Activated CD8-positive, alpha-beta T cell treated with anti-CD3 and anti-CD28 coated beads for 36 hours (primary cell): Measurements from ENCODE around the gene TRHDE. TPM values are rescaled to one million over a fixed set of nuclear protein-coding genes. Genes with fewer than 3 reads are reported as not detected.

Source experiments
- ATAC-seq: fragments of 200-7000 bp; cut with Tn5 transposase; one replicate; pipeline ENCODE4 v1.10.0; 2021; ENCODE audit warnings: mild to moderate bottlenecking, moderate library complexity
- CTCF ChIA-PET: fragments of 350-600 bp; sonication (Branson Sonifier 250); formaldehyde crosslinking; loops from one replicate; lab custom pipeline; 2021; ENCODE audit warnings: antibody characterized with exemption; lab: Charles Lee
- POLR2A ChIA-PET: fragments of 350-600 bp; sonication (Branson Sonifier 250); formaldehyde crosslinking; loops from one replicate; lab custom pipeline; 2021; ENCODE audit warnings: antibody characterized with exemption; lab: Charles Lee
- DNase-seq: peaks from one replicate; pipeline ENCODE4 v3.0.0-alpha.2; 2020
- H3K27ac Mint-ChIP-seq: one replicate; pipeline ENCODE4 v1.8.0; 2021; ENCODE audit warnings: mild to moderate bottlenecking, mixed read lengths
- H3K27me3 Mint-ChIP-seq: one replicate; pipeline ENCODE4 v1.8.0; 2021; ENCODE audit warnings: mixed read lengths
- H3K36me3 Mint-ChIP-seq: one replicate; pipeline ENCODE4 v1.8.0; 2021; ENCODE audit warnings: low read depth, mixed read lengths
- H3K4me1 Mint-ChIP-seq: one replicate; pipeline ENCODE4 v1.8.0; 2021; ENCODE audit warnings: low read depth, mixed read lengths
- H3K4me3 Mint-ChIP-seq: one replicate; pipeline ENCODE4 v1.8.0; 2021; ENCODE audit warnings: mild to moderate bottlenecking, moderate library complexity, mixed read lengths
- H3K9me3 Mint-ChIP-seq: one replicate; pipeline ENCODE4 v1.8.0; 2021; ENCODE audit warnings: mixed read lengths
- intact Hi-C: fragments of 100-400 bp; cut with micrococcal nuclease; formaldehyde crosslinking; loops from one replicate; pipeline ENCODE4 v1.10.0; 2022
- total RNA-seq, 2 experiments: library from RNA; stranded (reverse); gene quantifications; one replicate each; pipeline ENCODE4 v1.2.3, GENCODE V29; 2021
- TF ChIP-seq, protein P1 (sequence below): fragments of 200-600 bp; IDR thresholded peaks from one replicate; pipeline ENCODE4 v1.8.0; 2022; ENCODE audit warnings: antibody characterized with exemption, mild to moderate bottlenecking

TRHDE gene
- total RNA-seq, 2 experiments from 2014 or later = not detected

DNA sequence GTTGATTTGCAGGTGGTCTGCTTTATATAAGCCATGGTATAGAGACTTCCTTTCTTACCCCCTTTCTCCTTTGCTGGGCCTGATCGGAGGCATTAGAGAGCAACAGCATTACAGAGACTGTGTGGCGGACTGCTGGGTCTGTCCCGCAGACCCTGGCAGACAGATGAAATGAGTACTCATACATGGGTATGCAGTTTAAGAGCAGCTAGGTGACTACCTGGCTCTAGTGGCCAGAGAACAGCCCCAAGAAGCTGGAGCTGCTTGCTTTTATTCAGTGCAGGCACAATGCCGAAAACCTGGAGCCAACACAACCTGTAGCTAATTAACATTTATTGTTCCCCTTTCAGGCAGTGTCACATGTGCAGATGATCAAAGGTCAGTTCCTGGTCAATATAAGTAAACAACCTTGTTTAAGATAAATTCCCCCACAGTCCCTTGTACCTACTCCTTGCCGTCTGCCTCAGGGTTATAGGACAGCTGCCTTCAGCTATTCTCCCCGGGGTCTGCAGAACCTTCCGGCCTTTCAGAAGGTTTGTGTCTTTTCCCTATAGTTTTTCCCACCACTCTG lies 160.0 kb downstream of the TRHDE start:
- Mint-ChIP-seq H3K4me3 (no peak overlapping the region), H3K36me3 (no peaks in the 10 kb centered on the region), H3K9me3 (peaks cover 2% of the 10 kb centered on the region), H3K27ac (no peak overlapping the region), H3K27me3 (no peaks in the 10 kb centered on the region), H3K4me1 (no peaks in the 10 kb centered on the region)
- TF ChIP-seq, protein P1, sequence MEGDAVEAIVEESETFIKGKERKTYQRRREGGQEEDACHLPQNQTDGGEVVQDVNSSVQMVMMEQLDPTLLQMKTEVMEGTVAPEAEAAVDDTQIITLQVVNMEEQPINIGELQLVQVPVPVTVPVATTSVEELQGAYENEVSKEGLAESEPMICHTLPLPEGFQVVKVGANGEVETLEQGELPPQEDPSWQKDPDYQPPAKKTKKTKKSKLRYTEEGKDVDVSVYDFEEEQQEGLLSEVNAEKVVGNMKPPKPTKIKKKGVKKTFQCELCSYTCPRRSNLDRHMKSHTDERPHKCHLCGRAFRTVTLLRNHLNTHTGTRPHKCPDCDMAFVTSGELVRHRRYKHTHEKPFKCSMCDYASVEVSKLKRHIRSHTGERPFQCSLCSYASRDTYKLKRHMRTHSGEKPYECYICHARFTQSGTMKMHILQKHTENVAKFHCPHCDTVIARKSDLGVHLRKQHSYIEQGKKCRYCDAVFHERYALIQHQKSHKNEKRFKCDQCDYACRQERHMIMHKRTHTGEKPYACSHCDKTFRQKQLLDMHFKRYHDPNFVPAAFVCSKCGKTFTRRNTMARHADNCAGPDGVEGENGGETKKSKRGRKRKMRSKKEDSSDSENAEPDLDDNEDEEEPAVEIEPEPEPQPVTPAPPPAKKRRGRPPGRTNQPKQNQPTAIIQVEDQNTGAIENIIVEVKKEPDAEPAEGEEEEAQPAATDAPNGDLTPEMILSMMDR = no peak
- CTCF ChIA-PET = no interaction called here
- DNase-seq (no peak), ATAC-seq (no peak)
- intact Hi-C loops = no loop called here
- POLR2A ChIA-PET = no interaction called here

DNA sequence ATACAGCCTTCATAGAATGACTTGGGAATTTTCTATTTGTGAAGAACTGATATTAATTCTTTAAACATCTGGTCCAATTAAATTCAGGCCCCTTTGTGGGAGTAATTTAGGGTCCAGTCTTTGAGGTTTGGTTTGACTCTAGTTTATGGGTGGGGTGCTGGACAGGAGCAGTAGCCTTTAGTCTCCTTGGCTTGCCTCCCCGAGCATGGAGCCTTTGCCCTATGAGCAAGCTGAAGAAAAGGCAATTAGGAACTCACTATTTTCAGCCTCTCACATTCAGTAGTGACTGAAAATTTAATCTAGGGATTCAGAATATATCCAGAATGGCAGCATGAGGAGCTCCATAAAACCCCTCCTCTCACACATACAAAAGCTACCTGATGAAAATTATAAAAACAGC lies 161.1 kb downstream of the TRHDE start:
- ATAC-seq = no peak
- peaks cover 2% of the 10 kb centered on the region for H3K9me3 Mint-ChIP-seq
- no peaks in the 10 kb centered on the region for H3K36me3 Mint-ChIP-seq
- H3K4me3 Mint-ChIP-seq = no peak overlapping the region
- no peak for DNase-seq
- no peaks in the 10 kb centered on the region for H3K27me3 Mint-ChIP-seq
- ChIA-PET CTCF (no interaction called here), POLR2A (no interaction called here)
- TF ChIP-seq, protein P1 = no peak
- no peak overlapping the region for H3K27ac Mint-ChIP-seq
- intact Hi-C loops = no loop called here
- H3K4me1 Mint-ChIP-seq = no peaks in the 10 kb centered on the region

DNA sequence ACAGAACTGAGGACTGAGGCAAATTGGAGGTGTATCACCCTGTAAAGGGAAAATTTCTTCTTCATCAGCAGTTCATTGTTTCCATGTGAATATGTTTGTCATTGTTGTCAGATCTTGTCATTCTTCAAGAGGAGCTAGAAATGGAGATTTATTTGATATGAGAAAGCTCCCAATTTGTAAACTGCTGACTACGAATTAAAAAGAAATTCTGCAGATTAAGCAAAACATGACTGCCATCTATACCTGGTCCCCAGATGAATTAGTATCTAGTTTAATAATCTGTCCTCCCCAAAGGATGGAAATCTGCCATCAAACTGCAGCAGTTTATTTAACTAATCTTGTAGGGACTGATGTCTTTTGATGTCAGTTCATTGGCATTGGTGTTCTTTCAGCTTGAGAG lies 162.8 kb downstream of the TRHDE start:
- Mint-ChIP-seq H3K9me3 (peaks cover 2% of the 10 kb centered on the region), H3K27me3 (no peaks in the 10 kb centered on the region), H3K36me3 (no peaks in the 10 kb centered on the region), H3K4me1 (no peaks in the 10 kb centered on the region), H3K4me3 (no peak overlapping the region), H3K27ac (no peak overlapping the region)
- POLR2A ChIA-PET = no interaction called here
- ATAC-seq (no peak), DNase-seq (no peak)
- intact Hi-C loops = no loop called here
- TF ChIP-seq, protein P1 = no peak
- CTCF ChIA-PET = no interaction called here

DNA sequence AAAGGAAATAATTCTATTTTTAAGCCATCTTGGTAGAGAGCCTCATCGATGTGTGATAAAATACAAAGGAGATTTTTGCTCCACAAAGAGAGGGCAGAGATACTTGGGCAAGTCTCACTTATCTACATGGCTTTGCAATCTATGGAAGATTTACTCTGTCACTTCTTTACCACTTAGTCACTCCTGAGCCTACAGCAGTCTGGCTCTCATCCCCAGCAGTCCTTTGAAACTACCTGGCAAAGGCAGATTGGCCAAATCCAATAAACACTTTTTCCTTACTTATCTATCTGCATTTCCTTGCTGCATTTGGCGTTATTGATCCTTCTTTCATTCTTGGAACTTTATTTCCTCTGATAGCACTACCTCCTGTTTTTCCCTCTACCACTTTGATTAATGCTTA lies 170.0 kb downstream of the TRHDE start:
- TF ChIP-seq, protein P1 = no peak
- no peak for DNase-seq
- Mint-ChIP-seq H3K27ac (no peak overlapping the region), H3K9me3 (peaks cover 12% of the 10 kb centered on the region), H3K27me3 (no peaks in the 10 kb centered on the region), H3K4me1 (no peaks in the 10 kb centered on the region), H3K4me3 (no peak overlapping the region), H3K36me3 (no peaks in the 10 kb centered on the region)
- ATAC-seq = no peak
- ChIA-PET POLR2A (no interaction called here), CTCF (no interaction called here)
- intact Hi-C loops = no loop called here

DNA sequence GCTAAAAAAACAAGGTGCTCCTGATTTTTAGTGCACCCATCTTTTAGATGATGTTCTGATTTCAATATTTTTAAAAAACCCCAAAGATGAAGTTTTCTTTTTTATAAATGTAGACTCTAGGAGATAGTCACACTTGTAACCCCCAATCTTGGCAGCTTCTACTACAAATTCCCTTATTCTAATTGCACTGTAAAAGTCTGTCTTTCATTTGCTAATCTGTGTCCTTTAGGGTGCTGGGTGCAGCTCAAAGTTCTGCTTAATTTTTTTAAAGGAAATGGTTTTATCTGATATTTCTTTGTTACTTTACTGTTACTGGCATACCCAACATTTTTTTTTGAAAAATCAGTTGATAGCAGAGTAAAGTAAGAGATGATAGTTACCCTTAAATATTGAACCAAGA lies 172.0 kb downstream of the TRHDE start:
- DNase-seq (no peak), ATAC-seq (no peak)
- Mint-ChIP-seq H3K27ac (no peak overlapping the region), H3K4me1 (no peaks in the 10 kb centered on the region), H3K9me3 (peaks cover 12% of the 10 kb centered on the region), H3K4me3 (no peak overlapping the region), H3K36me3 (no peaks in the 10 kb centered on the region), H3K27me3 (no peaks in the 10 kb centered on the region)
- TF ChIP-seq, protein P1 = no peak
- intact Hi-C loops = no loop called here
- POLR2A ChIA-PET = interaction anchor here (0.6 kb wide), 1 partner anchor 12 kb away, joined by 3 read pairs; no protein-coding TSS in a partner anchor
- CTCF ChIA-PET = no interaction called here
